ENCODE measurements around the gene TADA2B.
A peak's percentile ranks its signal among the peaks of the same experiment; 100 is the strongest.
"Not testable (repeated sequence)": the region's sequence is repeated elsewhere in the genome, so short reads cannot be mapped to it uniquely, and the experiment has no call there.

Gene TADA2B

GRCh38 chr4:7061815-7062214, 18.6 kb downstream of the TADA2B start:
- DNase-seq, result no peak

GRCh38 chr4:7062816-7063215, 19.6 kb downstream of the TADA2B start:
- DNase-seq, result no peak

- DNase-seq, result no peak
These were observed 20.2 kb downstream of the TADA2B start for GRCh38 chr4:7063362-7063761.

- DNase-seq, result no peak
These were observed 22.8 kb downstream of the TADA2B start for GRCh38 chr4:7066006-7066405.

GRCh38 chr4:7066493-7066892, 23.3 kb downstream of the TADA2B start:
- DNase-seq, result no peak

- no peak for DNase-seq
These were observed 23.9 kb downstream of the TADA2B start for GRCh38 chr4:7067126-7067451.

GRCh38 chr4:7067452-7068278, 24.5 kb downstream of the TADA2B start, which contains the start of gene GRPEL1:
TSS of gene GRPEL1 (minus strand) at chr4:7068064. CDS start at chr4:7068032, 32 bp downstream.
- DNase-seq, result peak; percentile 98

- DNase-seq, result no peak
These were observed 25.2 kb downstream of the TADA2B start for GRCh38 chr4:7068279-7068842.

GRCh38 chr4:7068883-7069282, 25.7 kb downstream of the TADA2B start:
- DNase-seq, result no peak

GRCh38 chr4:7070729-7071511, 27.7 kb downstream of the TADA2B start:
- DNase-seq, result peak; percentile 39

GRCh38 chr4:7073059-7073458, 29.9 kb downstream of the TADA2B start:
- no peak for DNase-seq

- no peak for DNase-seq
These were observed 30.6 kb downstream of the TADA2B start for GRCh38 chr4:7073526-7074390.

GRCh38 chr4:7074426-7074825, 31.3 kb downstream of the TADA2B start:
- DNase-seq, result no peak

- DNase-seq, result no peak
These were observed 33.0 kb downstream of the TADA2B start for GRCh38 chr4:7075962-7076695.

GRCh38 chr4:7076696-7077082, 33.5 kb downstream of the TADA2B start:
- no peak for DNase-seq

- no peak for DNase-seq
These were observed 34.2 kb downstream of the TADA2B start for GRCh38 chr4:7077371-7077770.

GRCh38 chr4:7078025-7078424, 34.9 kb downstream of the TADA2B start:
- DNase-seq, result no peak

GRCh38 chr4:7079483-7079882, 36.3 kb downstream of the TADA2B start:
- not testable (repeated sequence) for DNase-seq

GRCh38 chr4:7079909-7080308, 36.7 kb downstream of the TADA2B start:
- not testable (repeated sequence) for DNase-seq

GRCh38 chr4:7083597-7084563, 40.7 kb downstream of the TADA2B start:
- no peak for DNase-seq

- not testable (repeated sequence) for DNase-seq
These were observed 41.4 kb downstream of the TADA2B start for GRCh38 chr4:7084564-7084961.

Measured in NCI-H2081 treated with DMSO at 0.1 percent for 48 hours (cell line).